Neural progenitor cell (in vitro differentiated cells): Measurements from ENCODE around the gene PUS1. TPM values are rescaled to one million over a fixed set of nuclear protein-coding genes. Genes with fewer than 3 reads are reported as not detected.

ENCODE experiments used
- DNase-seq: peaks from one replicate; pipeline ENCODE4 v3.0.0-alpha.2; 2016; ENCODE audit warnings: low spot score
- H2AFZ ChIP-seq: fragments of 200-600 bp; sonication (generic); replicated peaks from 2 replicates; pipeline ENCODE4 v1.6.1; 2016; ENCODE audit warnings: antibody characterized with exemption
- H3F3A ChIP-seq: fragments of 200-600 bp; sonication (generic); 2 replicates; pipeline ENCODE4 v1.6.1; 2016; ENCODE audit warnings: antibody characterized with exemption, low read depth
- H3K27ac ChIP-seq: fragments of 200-600 bp; sonication (generic); 2 replicates; pipeline ENCODE4 v1.5.1; 2016; ENCODE audit warnings: mild to moderate bottlenecking
- H3K27me3 ChIP-seq: fragments of 200-600 bp; sonication (generic); 2 replicates; pipeline ENCODE4 v1.6.1; 2016; ENCODE audit warnings: mild to moderate bottlenecking, moderate library complexity
- H3K36me3 ChIP-seq: fragments of 200-600 bp; sonication (generic); 2 replicates; pipeline ENCODE4 v1.5.1; 2016
- H3K4me1 ChIP-seq: fragments of 200-600 bp; sonication (generic); 2 replicates; pipeline ENCODE4 v1.6.1; 2016; ENCODE audit warnings: mixed run types
- H3K4me2 ChIP-seq: fragments of 200-600 bp; sonication (generic); 2 replicates; pipeline ENCODE4 v1.6.1; 2016
- H3K4me3 ChIP-seq: fragments of 200-600 bp; sonication (generic); 2 replicates; pipeline ENCODE4 v1.5.1; 2016
- H3K79me2 ChIP-seq: fragments of 200-600 bp; sonication (generic); 2 replicates; pipeline ENCODE4 v1.6.1; 2016; ENCODE audit warnings: low read depth
- H3K9ac ChIP-seq: fragments of 200-600 bp; sonication (generic); 2 replicates; pipeline ENCODE4 v1.6.1; 2016
- H3K9me3 ChIP-seq: fragments of 200-600 bp; sonication (generic); 2 replicates; pipeline ENCODE4 v1.5.1; 2016; ENCODE audit warnings: low read depth
- H4K20me1 ChIP-seq: fragments of 200-600 bp; sonication (generic); 2 replicates; pipeline ENCODE4 v1.6.1; 2016; ENCODE audit warnings: low read depth
- H3K27ac Mint-ChIP-seq: 3 replicates; pipeline ENCODE4 v1.8.0; 2021; ENCODE audit warnings: mixed read lengths
- H3K27me3 Mint-ChIP-seq: 2 replicates; pipeline ENCODE4 v1.8.0; 2022; ENCODE audit warnings: low read depth, mild to moderate bottlenecking, inconsistent platforms, moderate library complexity, mixed read lengths; ENCODE audit not compliant: insufficient read depth
- H3K36me3 Mint-ChIP-seq: 3 replicates; pipeline ENCODE4 v1.8.0; 2021; ENCODE audit warnings: mixed read lengths
- H3K4me1 Mint-ChIP-seq: 3 replicates; pipeline ENCODE4 v1.8.0; 2021; ENCODE audit warnings: mixed read lengths
- H3K4me3 Mint-ChIP-seq: 3 replicates; pipeline ENCODE4 v1.8.0; 2021; ENCODE audit warnings: mild to moderate bottlenecking, moderate library complexity, mixed read lengths
- H3K9me3 Mint-ChIP-seq: 3 replicates; pipeline ENCODE4 v1.8.0; 2020; ENCODE audit warnings: mixed read lengths
- CTCF ChIP-seq: fragments of 200-600 bp; sonication (generic); IDR thresholded peaks from 2 replicates; pipeline ENCODE4 v1.5.1; 2017; ENCODE audit warnings: antibody characterized with exemption, mild to moderate bottlenecking
- EZH2 ChIP-seq: fragments of 200-600 bp; sonication (generic); IDR thresholded peaks from 2 replicates; pipeline ENCODE4 v1.6.1; 2017; ENCODE audit warnings: antibody characterized with exemption, mild to moderate bottlenecking, moderate library complexity
- EZH2phosphoT487 ChIP-seq: fragments of 200-600 bp; sonication (generic); IDR thresholded peaks from 2 replicates; pipeline ENCODE4 v1.6.1; 2017; ENCODE audit warnings: antibody characterized with exemption
- total RNA-seq: library from RNA; depleted of rRNA; stranded (reverse); fragments of >200 nt; gene quantifications from 2 replicates; pipeline ENCODE4 v1.2.3, GENCODE V29; 2015; ENCODE audit warnings: low replicate concordance

PUS1 gene
- total RNA-seq, 1 donor from 2014 or later: 15.9 TPM

GRCh38 chr12:131893605-131894312 lies 35.3 kb upstream of the PUS1 start:
- H2AFZ ChIP-seq: no peak overlapping the region
- H3K4me3 ChIP-seq: no peak overlapping the region

GRCh38 chr12:131894313-131894860 lies 34.7 kb upstream of the PUS1 start, which contains the start of gene ULK1:
Gene ULK1, plus strand, starts transcription at chr12:131894622. Its CDS starts 380 bp downstream, at chr12:131895002.
- Histone ChIP-seq H3K4me1 (peaks cover 9% of the 10 kb centered on the region), H2AFZ (no peak within 1 kb of the TSS), H3K79me2 (peaks cover 36% of the 10 kb centered on the region), H3K9ac (peak within 1 kb of the TSS; percentile 79), H3K4me3 (peak within 1 kb of the TSS; percentile 66), H3F3A (peaks cover 8% of the 10 kb centered on the region), H3K27ac (no peak within 1 kb of the TSS), H3K36me3 (no peaks in the 10 kb centered on the region), H3K27me3 (no peaks in the 10 kb centered on the region), H3K9me3 (no peaks in the 10 kb centered on the region), H4K20me1 (peaks cover 37% of the 10 kb centered on the region), H3K4me2 (peak within 1 kb of the TSS; percentile 99)
- TF ChIP-seq CTCF (no peak), EZH2 (no peak), EZH2phosphoT487 (no peak)
- peak; percentile 98 for DNase-seq
- H3K36me3 Mint-ChIP-seq: no peaks in the 10 kb centered on the region
- no peaks in the 10 kb centered on the region for H3K9me3 Mint-ChIP-seq
- no peak within 1 kb of the TSS for H3K27ac Mint-ChIP-seq
- H3K4me1 Mint-ChIP-seq: peaks cover 15% of the 10 kb centered on the region
- peak within 1 kb of the TSS; percentile 87 for H3K4me3 Mint-ChIP-seq
- H3K27me3 Mint-ChIP-seq: peaks cover 11% of the 10 kb centered on the region

More at GRCh38 chr12:131893605-131894312, 35.3 kb upstream of the PUS1 start:
- TF ChIP-seq EZH2phosphoT487 (no peak), EZH2 (no peak), CTCF (no peak)
- no peak for DNase-seq
- no peaks in the 10 kb centered on the region for H3K36me3 ChIP-seq
- Mint-ChIP-seq H3K36me3 (no peaks in the 10 kb centered on the region), H3K4me3 (peak overlapping the region; percentile 71), H3K27ac (no peak overlapping the region), H3K27me3 (peaks cover 11% of the 10 kb centered on the region), H3K9me3 (no peaks in the 10 kb centered on the region), H3K4me1 (peaks cover 15% of the 10 kb centered on the region)
- no peaks in the 10 kb centered on the region for H3K27me3 ChIP-seq
- peaks cover 33% of the 10 kb centered on the region for H3K79me2 ChIP-seq
- H3K27ac ChIP-seq: no peak overlapping the region
- peaks cover 9% of the 10 kb centered on the region for H3K4me1 ChIP-seq
- peaks cover 36% of the 10 kb centered on the region for H4K20me1 ChIP-seq
- H3F3A ChIP-seq: peaks cover 8% of the 10 kb centered on the region
- peak overlapping the region; percentile 24 for H3K4me2 ChIP-seq
- H3K9me3 ChIP-seq: no peaks in the 10 kb centered on the region
- H3K9ac ChIP-seq: no peak overlapping the region

- TF ChIP-seq EZH2 (no peak), EZH2phosphoT487 (no peak), CTCF (no peak)
- peak overlapping the region; percentile 87 for H3K4me3 Mint-ChIP-seq
- H3F3A ChIP-seq: peaks cover 8% of the 10 kb centered on the region
- peaks cover 1% of the 10 kb centered on the region for H3K36me3 Mint-ChIP-seq
- H3K27ac ChIP-seq: no peak overlapping the region
- peaks cover 13% of the 10 kb centered on the region for H3K4me1 Mint-ChIP-seq
- H3K4me3 ChIP-seq: peak overlapping the region; percentile 66
- peaks cover 9% of the 10 kb centered on the region for H3K27me3 Mint-ChIP-seq
- no peaks in the 10 kb centered on the region for H3K36me3 ChIP-seq
- peaks cover 43% of the 10 kb centered on the region for H3K79me2 ChIP-seq
- H3K9me3 ChIP-seq: no peaks in the 10 kb centered on the region
- no peaks in the 10 kb centered on the region for H3K27me3 ChIP-seq
- H3K9me3 Mint-ChIP-seq: no peaks in the 10 kb centered on the region
- no peak overlapping the region for H3K27ac Mint-ChIP-seq
- H2AFZ ChIP-seq: no peak overlapping the region
- H3K9ac ChIP-seq: peak overlapping the region; percentile 68
- peak; percentile 44 for DNase-seq
- peaks cover 9% of the 10 kb centered on the region for H3K4me1 ChIP-seq
- peaks cover 44% of the 10 kb centered on the region for H4K20me1 ChIP-seq
- H3K4me2 ChIP-seq: peak overlapping the region; percentile 99
These were observed 34.0 kb upstream of the PUS1 start for GRCh38 chr12:131894981-131895639.
